Activated CD8-positive, alpha-beta T cell treated with anti-CD3 and anti-CD28 coated beads for 36 hours (primary cell): ENCODE data around the gene TBC1D1. TPM values are rescaled to one million over a fixed set of nuclear protein-coding genes. Genes with fewer than 3 reads are reported as not detected.

ENCODE experiments used
- ATAC-seq: fragments of 200-7000 bp; cut with Tn5 transposase; one replicate; pipeline ENCODE4 v1.10.0; 2021; ENCODE audit warnings: mild to moderate bottlenecking, moderate library complexity
- CTCF ChIA-PET: fragments of 350-600 bp; sonication (Branson Sonifier 250); formaldehyde crosslinking; loops from one replicate; lab custom pipeline; 2021; ENCODE audit warnings: antibody characterized with exemption; lab: Charles Lee
- POLR2A ChIA-PET: fragments of 350-600 bp; sonication (Branson Sonifier 250); formaldehyde crosslinking; loops from one replicate; lab custom pipeline; 2021; ENCODE audit warnings: antibody characterized with exemption; lab: Charles Lee
- DNase-seq: peaks from one replicate; pipeline ENCODE4 v3.0.0-alpha.2; 2020
- H3K27ac Mint-ChIP-seq: one replicate; pipeline ENCODE4 v1.8.0; 2021; ENCODE audit warnings: mild to moderate bottlenecking, mixed read lengths
- H3K27me3 Mint-ChIP-seq: one replicate; pipeline ENCODE4 v1.8.0; 2021; ENCODE audit warnings: mixed read lengths
- H3K36me3 Mint-ChIP-seq: one replicate; pipeline ENCODE4 v1.8.0; 2021; ENCODE audit warnings: low read depth, mixed read lengths
- H3K4me1 Mint-ChIP-seq: one replicate; pipeline ENCODE4 v1.8.0; 2021; ENCODE audit warnings: low read depth, mixed read lengths
- H3K4me3 Mint-ChIP-seq: one replicate; pipeline ENCODE4 v1.8.0; 2021; ENCODE audit warnings: mild to moderate bottlenecking, moderate library complexity, mixed read lengths
- H3K9me3 Mint-ChIP-seq: one replicate; pipeline ENCODE4 v1.8.0; 2021; ENCODE audit warnings: mixed read lengths
- CTCF ChIP-seq: fragments of 200-600 bp; IDR thresholded peaks from one replicate; pipeline ENCODE4 v1.8.0; 2022; ENCODE audit warnings: antibody characterized with exemption, mild to moderate bottlenecking
- intact Hi-C: fragments of 100-400 bp; cut with micrococcal nuclease; formaldehyde crosslinking; loops from one replicate; pipeline ENCODE4 v1.10.0; 2022
- total RNA-seq, 2 experiments: library from RNA; stranded (reverse); gene quantifications; one replicate each; pipeline ENCODE4 v1.2.3, GENCODE V29; 2021

The TBC1D1 gene
- total RNA-seq, 2 experiments from 2014 or later = 79.4 to 91.4 TPM

DNA sequence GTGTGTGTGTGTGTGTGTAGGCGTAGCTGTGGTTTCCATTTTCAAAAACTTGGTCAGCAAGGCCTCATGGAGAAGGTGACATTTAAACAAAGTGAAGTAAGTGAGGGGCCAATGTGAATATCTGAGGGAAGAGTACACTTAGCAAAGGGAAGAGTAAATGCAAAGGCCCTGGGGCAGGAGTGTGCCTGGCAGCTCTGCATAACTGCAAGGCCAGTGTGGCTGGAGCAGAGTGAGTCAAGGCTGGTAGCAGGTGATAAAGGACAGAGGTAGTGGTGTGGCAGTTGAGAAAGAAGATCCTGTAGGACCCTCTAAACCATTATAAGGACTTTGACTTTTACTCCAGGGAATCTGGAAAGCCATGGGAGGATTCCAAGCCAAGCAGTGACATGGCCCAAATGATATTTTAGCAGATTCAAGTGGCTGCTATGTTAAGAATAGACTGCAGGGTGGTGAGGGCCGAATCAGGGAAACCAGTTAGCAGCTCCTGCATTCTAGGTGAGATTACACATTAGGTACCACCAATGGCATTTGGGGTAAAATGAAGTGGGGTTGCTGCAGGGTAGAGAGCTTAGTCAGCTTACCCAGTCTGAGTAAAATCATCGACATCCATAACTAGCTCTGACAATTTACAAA is 5.9 kb upstream of the TBC1D1 start:
- no peak overlapping the region for H3K27ac Mint-ChIP-seq
- no peaks in the 10 kb centered on the region for H3K9me3 Mint-ChIP-seq
- H3K36me3 Mint-ChIP-seq = no peaks in the 10 kb centered on the region
- peaks cover 14% of the 10 kb centered on the region for H3K4me1 Mint-ChIP-seq
- ChIA-PET POLR2A (interaction anchor here (1.2 kb wide), 1 partner anchor 58 kb away, joined by 3 read pairs; the partner anchor contains the start of gene PGM2), CTCF (interaction anchor here (0.9 to 1.7 kb wide), 4 partner anchors 9 to 150 kb away, joined by 3 to 4 read pairs (median 3); no protein-coding TSS in a partner anchor)
- H3K27me3 Mint-ChIP-seq = no peaks in the 10 kb centered on the region
- intact Hi-C loops = no loop called here
- TF ChIP-seq CTCF = no peak
- ATAC-seq (no peak), DNase-seq (no peak)
- no peak overlapping the region for H3K4me3 Mint-ChIP-seq

GRCh38 chr4:37885496-37885895 is 5.4 kb upstream of the TBC1D1 start:
- TF ChIP-seq CTCF = no peak
- intact Hi-C loops = no loop called here
- ATAC-seq (no peak), DNase-seq (no peak)
- Mint-ChIP-seq H3K9me3 (no peaks in the 10 kb centered on the region), H3K4me3 (no peak overlapping the region), H3K36me3 (no peaks in the 10 kb centered on the region), H3K27ac (no peak overlapping the region), H3K4me1 (peaks cover 18% of the 10 kb centered on the region), H3K27me3 (no peaks in the 10 kb centered on the region)
- ChIA-PET POLR2A (interaction anchor here (1.2 kb wide), 1 partner anchor 59 kb away, joined by 3 read pairs; the partner anchor contains the start of gene PGM2), CTCF (interaction anchor here (0.9 to 1.7 kb wide), 4 partner anchors 9 to 149 kb away, joined by 3 to 4 read pairs (median 3); no protein-coding TSS in a partner anchor)

- ATAC-seq (peak; percentile 19), DNase-seq (peak; percentile 53)
- Mint-ChIP-seq H3K27ac (peak overlapping the region; percentile 25), H3K36me3 (peaks cover 3% of the 10 kb centered on the region), H3K9me3 (no peaks in the 10 kb centered on the region), H3K4me3 (peak overlapping the region; percentile 80), H3K4me1 (peaks cover 37% of the 10 kb centered on the region), H3K27me3 (no peaks in the 10 kb centered on the region)
- ChIA-PET CTCF (interaction anchor here (0.9 to 2.9 kb wide), 3 partner anchors 64 to 89 kb away, joined by 3 to 19 read pairs (median 4); partner anchors contain the start of gene PGM2), POLR2A (interaction anchor here (0.6 to 3.0 kb wide), 10 partner anchors 9 to 161 kb away, joined by 3 to 21 read pairs (median 4); no protein-coding TSS in a partner anchor)
- intact Hi-C loops = loop anchor here (2.0 to 10.0 kb wide), 3 partner anchors 37 to 145 kb away; partner anchors contain the start of gene PGM2
- TF ChIP-seq CTCF = no peak
These were observed 759 bp upstream of the TBC1D1 start for GRCh38 chr4:37889849-37890800.

DNA sequence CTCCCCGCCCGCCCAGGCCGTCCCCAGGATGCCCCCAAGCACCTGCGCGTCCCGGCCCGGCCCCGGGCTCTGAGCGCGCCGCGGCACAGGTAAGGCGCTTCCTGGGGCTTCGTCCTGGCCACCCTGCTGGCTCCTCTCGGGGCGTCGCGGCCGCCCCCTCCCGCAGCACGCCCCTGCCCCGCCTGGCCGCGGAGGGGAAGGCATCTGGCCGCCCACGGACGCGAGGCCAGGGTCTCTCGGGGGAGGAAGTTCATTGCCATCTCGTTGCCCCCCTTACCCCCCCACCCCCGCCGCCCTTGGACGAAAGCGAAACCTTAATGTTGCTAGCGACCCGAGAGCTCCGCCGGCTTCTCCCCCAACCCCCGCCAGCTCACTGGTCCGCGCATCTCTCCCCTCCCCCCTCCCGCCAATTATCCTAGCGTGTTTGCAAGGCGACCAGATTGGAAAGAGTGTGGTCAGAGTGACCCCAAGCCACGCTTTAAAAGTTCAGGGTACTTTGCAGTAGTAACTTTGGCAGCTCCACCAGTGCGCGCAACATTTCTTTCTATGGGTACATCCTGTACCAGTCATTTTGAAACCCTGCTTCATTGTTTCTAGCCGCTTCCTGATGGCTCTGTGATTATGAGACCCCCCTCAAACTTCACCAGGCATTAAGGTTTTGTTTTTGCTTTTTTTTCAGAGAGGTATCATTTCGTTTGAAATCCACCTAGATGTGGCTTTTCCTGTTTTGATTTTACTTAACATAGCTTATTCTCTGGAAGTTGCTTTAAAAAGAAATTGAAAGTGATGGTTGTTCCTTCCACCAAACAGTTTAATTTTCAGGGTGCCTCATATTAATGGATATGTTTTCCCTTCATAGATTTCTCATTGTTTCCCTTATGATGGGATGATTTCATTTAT is 626 bp downstream of the TBC1D1 start:
- Mint-ChIP-seq H3K4me3 (peak overlapping the region; percentile 80), H3K27ac (peak overlapping the region; percentile 94), H3K36me3 (peaks cover 3% of the 10 kb centered on the region), H3K4me1 (peaks cover 45% of the 10 kb centered on the region), H3K27me3 (no peaks in the 10 kb centered on the region), H3K9me3 (no peaks in the 10 kb centered on the region)
- ChIA-PET CTCF (interaction anchor here (0.6 to 2.9 kb wide), 6 partner anchors 13 to 127 kb away, joined by 3 to 19 read pairs (median 4); no protein-coding TSS in a partner anchor), POLR2A (interaction anchor here (0.9 to 3.0 kb wide), 10 partner anchors 10 to 86 kb away, joined by 3 to 21 read pairs (median 5); partner anchors contain the start of gene PGM2)
- TF ChIP-seq CTCF = no peak
- DNase-seq (peak; percentile 88), ATAC-seq (peak; percentile 72)
- intact Hi-C loops = loop anchor here (2.0 to 10.0 kb wide), 5 partner anchors 36 to 143 kb away; partner anchors contain the start of gene PGM2
